Measurements from ENCODE around the gene CLDN22. TPM values are rescaled to one million over a fixed set of nuclear protein-coding genes. Genes with fewer than 3 reads are reported as not detected.

Gene CLDN22
- total and polyA plus RNA-seq, 4 donors: 0.05 TPM; not detected in 3

DNA sequence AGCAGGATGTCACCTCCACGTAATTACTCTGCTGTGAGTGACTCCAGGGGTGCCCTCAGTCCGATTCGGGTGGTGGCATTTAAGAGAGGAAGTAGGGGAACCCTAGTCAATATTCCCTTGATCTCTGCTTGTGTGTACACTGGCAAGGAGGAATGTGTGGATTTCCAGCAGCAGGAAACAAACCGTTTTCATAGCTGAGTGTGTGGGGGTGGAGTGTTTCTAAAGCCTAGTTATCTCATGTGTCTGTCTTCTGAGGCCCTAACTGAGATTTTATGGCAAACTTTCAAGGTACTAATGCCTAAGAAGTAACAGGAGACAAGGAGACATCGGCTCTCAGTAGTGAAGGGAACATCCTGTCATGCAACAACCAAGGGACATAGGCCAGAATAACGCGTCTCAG, 8.8 kb upstream of the CLDN22 start (continued):
- TF ChIP-seq HNF4G (IDR thresholded peaks at IDR 0.05) (no peak), FOXA2 (IDR thresholded peaks at IDR 0.05) (no peak), RXRA (IDR thresholded peaks at IDR 0.05) (no peak), EGR1 (IDR thresholded peaks at IDR 0.05; ENCODE audit: low read depth in 2 of 2) (no peak), RAD21 (IDR thresholded peaks at IDR 0.05) (no peak), JUND (IDR thresholded peaks at IDR 0.05) (no peak), TAF1 (conservative IDR thresholded peaks at IDR 0.05) (no peak), GABPA (IDR thresholded peaks at IDR 0.05 in 1 of 2, conservative IDR thresholded peaks at IDR 0.05 in 1 of 2) (no peak)
- TF ChIP-seq, protein P1, sequence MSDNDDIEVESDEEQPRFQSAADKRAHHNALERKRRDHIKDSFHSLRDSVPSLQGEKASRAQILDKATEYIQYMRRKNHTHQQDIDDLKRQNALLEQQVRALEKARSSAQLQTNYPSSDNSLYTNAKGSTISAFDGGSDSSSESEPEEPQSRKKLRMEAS (IDR thresholded peaks at IDR 0.05): no peak
- TF ChIP-seq, protein P2, sequence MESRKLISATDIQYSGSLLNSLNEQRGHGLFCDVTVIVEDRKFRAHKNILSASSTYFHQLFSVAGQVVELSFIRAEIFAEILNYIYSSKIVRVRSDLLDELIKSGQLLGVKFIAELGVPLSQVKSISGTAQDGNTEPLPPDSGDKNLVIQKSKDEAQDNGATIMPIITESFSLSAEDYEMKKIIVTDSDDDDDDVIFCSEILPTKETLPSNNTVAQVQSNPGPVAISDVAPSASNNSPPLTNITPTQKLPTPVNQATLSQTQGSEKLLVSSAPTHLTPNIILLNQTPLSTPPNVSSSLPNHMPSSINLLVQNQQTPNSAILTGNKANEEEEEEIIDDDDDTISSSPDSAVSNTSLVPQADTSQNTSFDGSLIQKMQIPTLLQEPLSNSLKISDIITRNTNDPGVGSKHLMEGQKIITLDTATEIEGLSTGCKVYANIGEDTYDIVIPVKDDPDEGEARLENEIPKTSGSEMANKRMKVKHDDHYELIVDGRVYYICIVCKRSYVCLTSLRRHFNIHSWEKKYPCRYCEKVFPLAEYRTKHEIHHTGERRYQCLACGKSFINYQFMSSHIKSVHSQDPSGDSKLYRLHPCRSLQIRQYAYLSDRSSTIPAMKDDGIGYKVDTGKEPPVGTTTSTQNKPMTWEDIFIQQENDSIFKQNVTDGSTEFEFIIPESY (IDR thresholded peaks at IDR 0.05): no peak

GRCh38 chr4:183327827-183328226, 7.8 kb upstream of the CLDN22 start:
- Histone ChIP-seq H3K4me3 (ENCODE audit: low read depth in 1 of 3, low read length in 3 of 3) (no peak overlapping the region), H3K36me3 (ENCODE audit: control insufficient read depth in 4 of 4, insufficient read depth in 3 of 4, low read depth in 1 of 4, low read length in 3 of 4) (no peaks in the 10 kb centered on the region), H3K9ac (ENCODE audit: low read depth in 1 of 2, low read length in 2 of 2) (no peak overlapping the region), H3K4me1 (ENCODE audit: control insufficient read depth in 4 of 4, insufficient read depth in 4 of 4, low read length in 3 of 4) (no peaks in the 10 kb centered on the region), H3K9me3 (ENCODE audit: control insufficient read depth in 4 of 4, low read length in 3 of 4) (peaks cover 0 to 3% (median 0%) of the 10 kb centered on the region in 4 donors), H3K27ac (ENCODE audit: low read depth in 1 of 2, low read length in 2 of 2) (no peak overlapping the region), H3K27me3 (ENCODE audit: control insufficient read depth in 4 of 4, insufficient read depth in 4 of 4, low read length in 3 of 4) (no peaks in the 10 kb centered on the region)
- DNase-seq (ENCODE audit: low spot score): no peak
- 93% methylated on average over 7 of the region's 7 CpGs for WGBS
- TF ChIP-seq HNF4G (IDR thresholded peaks at IDR 0.05): no peak

GRCh38 chr4:183326853-183327252, 6.8 kb upstream of the CLDN22 start:
- no peak for DNase-seq (ENCODE audit: low spot score)
- H3K36me3 ChIP-seq (ENCODE audit: control insufficient read depth in 4 of 4, insufficient read depth in 3 of 4, low read depth in 1 of 4, low read length in 3 of 4): no peaks in the 10 kb centered on the region
- no peaks in the 10 kb centered on the region for H3K27me3 ChIP-seq (ENCODE audit: control insufficient read depth in 4 of 4, insufficient read depth in 4 of 4, low read length in 3 of 4)
- 64% methylated on average over 2 of the region's 2 CpGs for WGBS
- H3K9me3 ChIP-seq (ENCODE audit: control insufficient read depth in 4 of 4, low read length in 3 of 4): peaks cover 0 to 3% (median 0%) of the 10 kb centered on the region in 4 donors
- H3K4me3 ChIP-seq (ENCODE audit: low read depth in 1 of 3, low read length in 3 of 3): no peak overlapping the region
- TF ChIP-seq YY1 (IDR thresholded peaks at IDR 0.05) (no peak), RAD21 (IDR thresholded peaks at IDR 0.05) (no peak), FOXA2 (IDR thresholded peaks at IDR 0.05) (no peak), EGR1 (IDR thresholded peaks at IDR 0.05; ENCODE audit: low read depth in 2 of 2) (no peak), FOXA1 (IDR thresholded peaks at IDR 0.05) (no peak), REST (IDR thresholded peaks at IDR 0.05) (no peak), HNF4A (conservative IDR thresholded peaks at IDR 0.05) (no peak), NR2F2 (IDR thresholded peaks at IDR 0.05) (no peak), GABPA (IDR thresholded peaks at IDR 0.05 in 1 of 2, conservative IDR thresholded peaks at IDR 0.05 in 1 of 2) (no peak), JUND (IDR thresholded peaks at IDR 0.05) (no peak), HNF4G (IDR thresholded peaks at IDR 0.05) (no peak), CTCF (IDR thresholded peaks at IDR 0.05; ENCODE audit: low read depth, low read length, missing input control) (no peak), RXRA (IDR thresholded peaks at IDR 0.05) (no peak)
- TF ChIP-seq, protein P3, sequence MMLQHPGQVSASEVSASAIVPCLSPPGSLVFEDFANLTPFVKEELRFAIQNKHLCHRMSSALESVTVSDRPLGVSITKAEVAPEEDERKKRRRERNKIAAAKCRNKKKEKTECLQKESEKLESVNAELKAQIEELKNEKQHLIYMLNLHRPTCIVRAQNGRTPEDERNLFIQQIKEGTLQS (IDR thresholded peaks at IDR 0.05): no peak
- TF ChIP-seq, protein P2 (IDR thresholded peaks at IDR 0.05): no peak
- TF ChIP-seq, protein P1 (IDR thresholded peaks at IDR 0.05): no peak
- no peak overlapping the region for H3K27ac ChIP-seq (ENCODE audit: low read depth in 1 of 2, low read length in 2 of 2)
- H3K9ac ChIP-seq (ENCODE audit: low read depth in 1 of 2, low read length in 2 of 2): no peak overlapping the region
- no peaks in the 10 kb centered on the region for H3K4me1 ChIP-seq (ENCODE audit: control insufficient read depth in 4 of 4, insufficient read depth in 4 of 4, low read length in 3 of 4)

Measured in liver (tissue), 9 donors.